Keratinocyte (primary cell): ENCODE results near the gene USP6.

Experiments
- CTCF ChIP-seq, 3 experiments: IDR thresholded peaks in 1 of 3; conservative IDR thresholded peaks in 1 of 3; optimal IDR thresholded peaks in 1 of 3; 2 replicates in 2 of 3; 3 replicates in 1 of 3; pipeline versions ENCODE3 to v1.5.1; 2011; ENCODE audit warnings: low read length in 3 of 3, mild to moderate bottlenecking in 3 of 3, moderate library complexity in 2 of 3, control low read depth in 1 of 3, inconsistent platforms in 1 of 3; ENCODE audit not compliant: insufficient read depth in 2 of 3; ENCODE audit errors: extremely low read depth in 1 of 3
- EZH2 ChIP-seq: IDR thresholded peaks from one replicate; pipeline ENCODE4 v1.6.1; 2012; ENCODE audit warnings: inconsistent platforms, mild to moderate bottlenecking, low read length, moderate library complexity

DNA sequence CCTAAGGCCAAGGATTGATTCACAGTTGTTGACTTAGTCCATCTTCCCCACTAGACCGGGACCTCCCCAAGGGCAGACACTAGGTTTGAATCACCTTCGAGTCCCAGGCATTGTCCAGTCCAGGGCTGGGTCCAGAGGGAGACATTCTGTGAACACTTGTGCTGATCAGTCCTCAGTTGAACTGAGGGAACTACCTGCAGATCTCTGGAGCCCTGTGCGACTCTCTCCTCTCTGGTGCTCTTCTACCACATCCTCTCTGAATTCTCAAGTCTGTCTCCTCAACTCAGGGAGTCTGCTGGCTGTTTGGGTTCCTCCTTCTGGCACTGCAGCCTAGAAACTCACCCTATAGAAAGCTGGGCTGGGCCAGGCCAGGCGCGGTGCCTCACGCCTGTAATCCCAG, 15.0 kb upstream of the USP6 start:
- TF ChIP-seq CTCF (optimal IDR thresholded peaks at IDR 0.05 in 1 of 3, IDR thresholded peaks at IDR 0.05 in 1 of 3, conservative IDR thresholded peaks at IDR 0.05 in 1 of 3; ENCODE audit: extremely low read depth in 1 of 3, insufficient read depth in 2 of 3, low read length in 3 of 3) (no peak), EZH2 (no peak)
